Activated CD4-positive, alpha-beta T cell treated with anti-CD3 and anti-CD28 coated beads, Interleukin-2, amount 50 U/mL, for 4 hours (primary cell): ENCODE measurements around the gene SH3GLB2.

Experiments
- DNase-seq, 2 experiments: peaks; one replicate each; pipeline ENCODE4 v3.0.0-alpha.2; 2020

SH3GLB2 gene

GRCh38 chr9:129028192-129028966 lies at the start of gene SH3GLB2:
Gene SH3GLB2, minus strand, starts transcription at chr9:129028331. Its CDS starts 177 bp downstream, at chr9:129028154.
- peak; percentile 88 to 89 for DNase-seq

- no peak for DNase-seq
Measured at GRCh38 chr9:129077236-129077635, 49.1 kb upstream of the SH3GLB2 start.

- no peak for DNase-seq
Measured at GRCh38 chr9:129076640-129077037, 48.5 kb upstream of the SH3GLB2 start.

- DNase-seq = no peak
Measured at GRCh38 chr9:129075996-129076639, 48.0 kb upstream of the SH3GLB2 start.

- no peak for DNase-seq
Measured at GRCh38 chr9:129074106-129074505, 46.0 kb upstream of the SH3GLB2 start.

- no peak for DNase-seq
Measured at GRCh38 chr9:129073404-129073803, 45.3 kb upstream of the SH3GLB2 start.

- DNase-seq = no peak
Measured at GRCh38 chr9:129072171-129072570, 44.0 kb upstream of the SH3GLB2 start.

GRCh38 chr9:129071526-129072126 lies 43.5 kb upstream of the SH3GLB2 start:
- no peak for DNase-seq

GRCh38 chr9:129070696-129071525 lies 42.8 kb upstream of the SH3GLB2 start:
- no peak for DNase-seq

GRCh38 chr9:129069862-129070641 lies 41.9 kb upstream of the SH3GLB2 start:
- DNase-seq = no peak

GRCh38 chr9:129068990-129069861 lies 41.1 kb upstream of the SH3GLB2 start:
- DNase-seq = peak; percentile 15 to 34

GRCh38 chr9:129068110-129068509 lies 40.0 kb upstream of the SH3GLB2 start:
- no peak for DNase-seq

- no peak for DNase-seq
Measured at GRCh38 chr9:129064499-129064908, 36.4 kb upstream of the SH3GLB2 start.

GRCh38 chr9:129063061-129063460 lies 34.9 kb upstream of the SH3GLB2 start:
- no peak for DNase-seq

GRCh38 chr9:129060991-129061390 lies 32.9 kb upstream of the SH3GLB2 start:
- DNase-seq = no peak

- DNase-seq = no peak
Measured at GRCh38 chr9:129059796-129060785, 32.0 kb upstream of the SH3GLB2 start.

- no peak for DNase-seq
Measured at GRCh38 chr9:129058965-129059795, 31.0 kb upstream of the SH3GLB2 start.

- DNase-seq = no peak
Measured at GRCh38 chr9:129054163-129054851, 26.2 kb upstream of the SH3GLB2 start.
